Lower leg skin (tissue), 4 donors: ENCODE data around the gene CLIC1. TPM values are rescaled to one million over a fixed set of nuclear protein-coding genes. Genes with fewer than 3 reads are reported as not detected.

Experiments
- DNase-seq, 2 donors: peaks; one replicate each; pipeline ENCODE4 v3.0.0-alpha.2; 2019; ENCODE audit warnings: low spot score in 2 of 2
- H3K4me3 ChIP-seq: fragments of 200-600 bp; sonication (generic); 2 replicates; pipeline ENCODE4 v1.5.1; 2017; ENCODE audit warnings: mild to moderate bottlenecking, low read depth; ENCODE audit not compliant: poor library complexity, severe bottlenecking
- POLR2A ChIP-seq, 2 donors: fragments of 450-650 bp; IDR thresholded peaks; one replicate each; pipeline ENCODE4 v1.6.1; 2016 to 2017; ENCODE audit warnings: antibody characterized with exemption in 2 of 2, mild to moderate bottlenecking in 1 of 2, moderate library complexity in 1 of 2
- WGBS, 2 donors: methylation state at CpG; one replicate each; pipeline ENCODE4 v1.1.5; 2018; 5-methylcytosine and 5-hydroxymethylcytosine counted together
- intact Hi-C: fragments of 100-400 bp; cut with DNase I; formaldehyde crosslinking; loops from one replicate; pipeline ENCODE4 v1.15.0; 2023; ENCODE audit warnings: low total_unique reads
- total RNA-seq, 4 donors: library from RNA; depleted of rRNA; stranded (reverse); fragments of >200 nt; gene quantifications; one replicate each; pipeline ENCODE4 v1.1.0, GENCODE V29; 2016
- TF ChIP-seq, protein P1 (sequence below), 3 donors: fragments of 450-650 bp; IDR thresholded peaks; one replicate each; pipeline ENCODE4 v1.5.1; 2016; ENCODE audit warnings: antibody characterized with exemption in 3 of 3, mild to moderate bottlenecking in 3 of 3, moderate library complexity in 2 of 3

CLIC1 gene
- total RNA-seq, 4 donors from 2014 or later, result 293 to 430 (median 393) TPM

DNA sequence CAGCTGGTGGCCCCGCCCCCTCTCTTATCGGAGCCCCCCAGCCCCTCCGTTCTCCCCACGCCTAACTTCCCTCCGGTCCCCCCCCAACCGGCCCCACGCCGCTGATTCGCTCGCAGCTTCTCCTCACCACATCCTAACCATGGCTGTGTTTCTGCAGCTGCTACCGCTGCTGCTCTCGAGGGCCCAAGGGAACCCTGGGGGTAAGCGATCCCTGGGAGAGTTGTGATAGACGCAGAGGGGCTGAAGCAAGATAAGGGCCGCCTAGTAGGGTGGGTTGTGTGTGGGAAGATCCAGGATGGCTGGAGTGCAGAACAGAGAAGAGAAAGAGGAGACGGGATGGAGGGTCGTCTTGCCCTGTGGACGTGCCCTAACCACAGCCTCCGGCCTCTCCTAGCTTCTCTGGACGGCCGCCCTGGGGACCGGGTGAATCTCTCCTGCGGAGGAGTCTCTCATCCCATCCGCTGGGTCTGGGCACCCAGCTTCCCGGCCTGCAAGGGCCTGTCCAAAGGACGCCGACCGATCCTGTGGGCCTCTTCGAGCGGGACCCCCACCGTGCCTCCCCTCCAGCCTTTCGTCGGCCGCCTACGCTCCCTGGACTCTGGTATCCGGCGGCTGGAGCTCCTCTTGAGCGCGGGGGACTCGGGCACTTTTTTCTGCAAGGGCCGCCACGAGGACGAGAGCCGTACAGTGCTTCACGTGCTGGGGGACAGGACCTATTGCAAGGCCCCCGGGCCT, 12.9 kb downstream of the CLIC1 start, which contains the start of gene MPIG6B:
TSS of gene MPIG6B (plus strand) at position 129 of the 735 bp plus-strand sequence. CDS start at position 140, 11 bp downstream.
- DNase-seq, result no peak
- intact Hi-C loops, result no loop called here
- H3K4me3 ChIP-seq, result no peak within 1 kb of the TSS
- 74 to 82% methylated on average over 37 to 46 of the region's 46 CpGs for WGBS, 2 donors
- TF ChIP-seq POLR2A (IDR thresholded peaks at IDR 0.05), result no peak
- TF ChIP-seq, protein P1, sequence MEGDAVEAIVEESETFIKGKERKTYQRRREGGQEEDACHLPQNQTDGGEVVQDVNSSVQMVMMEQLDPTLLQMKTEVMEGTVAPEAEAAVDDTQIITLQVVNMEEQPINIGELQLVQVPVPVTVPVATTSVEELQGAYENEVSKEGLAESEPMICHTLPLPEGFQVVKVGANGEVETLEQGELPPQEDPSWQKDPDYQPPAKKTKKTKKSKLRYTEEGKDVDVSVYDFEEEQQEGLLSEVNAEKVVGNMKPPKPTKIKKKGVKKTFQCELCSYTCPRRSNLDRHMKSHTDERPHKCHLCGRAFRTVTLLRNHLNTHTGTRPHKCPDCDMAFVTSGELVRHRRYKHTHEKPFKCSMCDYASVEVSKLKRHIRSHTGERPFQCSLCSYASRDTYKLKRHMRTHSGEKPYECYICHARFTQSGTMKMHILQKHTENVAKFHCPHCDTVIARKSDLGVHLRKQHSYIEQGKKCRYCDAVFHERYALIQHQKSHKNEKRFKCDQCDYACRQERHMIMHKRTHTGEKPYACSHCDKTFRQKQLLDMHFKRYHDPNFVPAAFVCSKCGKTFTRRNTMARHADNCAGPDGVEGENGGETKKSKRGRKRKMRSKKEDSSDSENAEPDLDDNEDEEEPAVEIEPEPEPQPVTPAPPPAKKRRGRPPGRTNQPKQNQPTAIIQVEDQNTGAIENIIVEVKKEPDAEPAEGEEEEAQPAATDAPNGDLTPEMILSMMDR (IDR thresholded peaks at IDR 0.05), result no peak

DNA sequence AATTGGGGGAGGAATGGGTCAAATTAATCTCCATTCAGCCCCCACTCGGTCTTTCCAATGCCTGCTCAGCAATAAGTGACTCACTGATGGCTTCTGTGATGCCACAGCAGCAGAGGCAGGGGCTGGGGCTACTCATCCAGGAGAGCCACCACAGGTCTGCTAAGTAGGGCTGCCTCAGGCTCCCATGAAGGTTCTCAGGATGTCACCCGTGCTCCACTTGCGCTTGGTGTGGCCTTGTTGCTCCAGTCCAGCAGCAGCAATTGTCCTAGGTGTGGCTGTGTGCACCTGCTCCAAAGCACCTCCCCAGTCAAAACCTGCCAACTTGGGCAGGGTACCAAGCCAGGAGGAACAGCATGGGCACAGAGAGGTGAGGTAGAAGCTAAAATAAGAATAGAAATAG, 14.2 kb downstream of the CLIC1 start:
- H3K4me3 ChIP-seq, result no peak overlapping the region
- intact Hi-C loops, result no loop called here
- 78% methylated on average over 3 of the region's 3 CpGs for WGBS, 2 donors
- no peak for DNase-seq
- TF ChIP-seq POLR2A (IDR thresholded peaks at IDR 0.05), result no peak
- TF ChIP-seq, protein P1 (IDR thresholded peaks at IDR 0.05), result no peak

DNA sequence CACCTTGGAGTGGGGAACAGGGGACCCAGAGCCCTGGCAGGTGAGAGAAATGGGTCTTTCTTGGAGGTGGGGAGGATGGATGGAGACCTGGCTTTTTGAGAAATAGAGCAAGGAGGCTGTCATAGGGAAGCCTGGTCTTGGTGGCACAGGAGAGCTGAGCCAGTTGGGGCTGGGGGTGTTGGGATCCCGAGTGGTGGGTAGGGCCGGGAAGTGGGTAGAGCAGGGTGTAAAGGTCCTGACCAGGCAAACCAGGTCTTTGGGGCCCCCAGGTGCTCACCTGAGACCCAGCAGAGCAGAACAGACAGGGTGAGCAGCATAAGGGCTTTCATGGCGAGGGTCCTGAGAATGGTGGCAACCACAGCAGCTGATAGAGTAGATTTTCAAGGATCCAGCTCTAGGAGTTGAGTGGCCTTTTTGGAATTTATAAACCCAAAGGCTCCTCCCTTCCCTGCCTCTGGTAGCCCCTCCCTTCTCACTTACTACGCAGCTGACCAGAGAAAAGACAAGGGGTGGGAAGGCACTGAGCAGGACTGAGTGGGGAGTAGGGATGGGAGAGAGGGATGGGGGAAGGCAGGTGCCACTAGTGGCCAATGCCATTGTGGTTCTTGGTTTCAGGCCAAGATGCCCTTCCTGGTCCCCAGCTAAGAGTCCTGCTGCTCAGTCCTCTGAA, 14.8 kb downstream of the CLIC1 start, which contains the start of gene LY6G6C:
TSS of gene LY6G6C (minus strand) at position 396 of the 670 bp plus-strand sequence. CDS start at position 329, 67 bp downstream.
- WGBS, 2 donors, result 80 to 91% methylated on average over 4 of the region's 4 CpGs
- H3K4me3 ChIP-seq, result no peak within 1 kb of the TSS
- intact Hi-C loops, result no loop called here
- DNase-seq, result no peak
- TF ChIP-seq, protein P1 (IDR thresholded peaks at IDR 0.05), result no peak
- TF ChIP-seq POLR2A (IDR thresholded peaks at IDR 0.05), result no peak

DNA sequence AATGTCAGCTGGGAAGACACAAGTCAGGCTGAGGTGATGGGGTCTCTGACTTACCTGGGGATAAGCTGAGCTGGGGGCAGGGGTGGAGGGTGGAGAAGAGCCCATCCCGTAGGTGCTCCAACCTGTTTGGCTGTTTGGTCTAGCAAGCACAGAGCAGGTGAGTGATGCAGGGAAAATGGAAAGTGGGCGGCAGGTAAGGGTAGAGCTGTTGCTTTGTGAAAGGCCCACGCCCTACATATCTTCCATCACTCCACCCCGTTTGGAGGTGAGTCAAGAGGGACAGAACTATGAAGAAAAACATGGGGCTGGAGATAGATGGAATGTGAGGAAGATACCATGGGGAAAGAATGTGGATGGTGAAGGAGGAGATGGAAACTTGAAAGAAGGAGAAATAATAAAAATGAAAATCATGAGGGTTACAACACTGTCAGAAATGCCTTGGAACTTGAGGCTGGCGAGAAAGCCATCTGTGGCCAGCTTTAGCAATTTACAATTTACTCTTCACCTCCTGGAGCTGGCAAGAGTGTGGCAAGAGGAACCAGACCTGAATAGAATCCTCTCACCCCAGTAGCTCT, 16.0 kb downstream of the CLIC1 start:
- no peak overlapping the region for H3K4me3 ChIP-seq
- WGBS, 2 donors, result 50 to 59% methylated on average over 5 of the region's 5 CpGs
- intact Hi-C loops, result no loop called here
- TF ChIP-seq, protein P1 (IDR thresholded peaks at IDR 0.05), result no peak
- no peak for TF ChIP-seq POLR2A (IDR thresholded peaks at IDR 0.05)
- no peak for DNase-seq

DNA sequence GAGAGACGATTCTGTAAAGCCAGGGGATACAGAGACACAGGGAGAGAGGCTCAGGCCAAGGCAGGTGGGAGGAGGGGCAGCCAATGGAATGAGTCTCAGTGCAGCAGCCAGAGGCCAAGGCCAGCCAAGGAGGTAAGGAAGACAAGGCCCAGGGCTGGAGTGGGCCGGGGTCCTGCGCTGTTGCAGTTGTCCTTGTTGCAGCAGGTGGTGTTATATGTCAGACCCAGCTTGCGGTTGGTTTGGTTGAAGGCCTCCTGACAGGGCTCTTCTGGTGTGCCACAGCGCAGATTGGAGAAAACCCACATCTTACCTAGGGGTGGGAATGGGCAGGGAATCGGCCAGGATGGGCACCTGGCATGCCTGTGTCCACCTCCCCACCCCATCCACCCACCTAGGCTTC, 17.3 kb downstream of the CLIC1 start:
- 73 to 78% methylated on average over 6 of the region's 6 CpGs for WGBS, 2 donors
- no peak overlapping the region for H3K4me3 ChIP-seq

More for the DNA sequence above, 17.3 kb downstream of the CLIC1 start:
- DNase-seq, result no peak
- intact Hi-C loops, result no loop called here
- no peak for TF ChIP-seq POLR2A (IDR thresholded peaks at IDR 0.05)
- TF ChIP-seq, protein P1 (IDR thresholded peaks at IDR 0.05), result no peak
